ENCODE measurements around the gene AQP1. TPM values are rescaled to one million over a fixed set of nuclear protein-coding genes. Genes with fewer than 3 reads are reported as not detected.
A peak's percentile ranks its signal among the peaks of the same experiment; 100 is the strongest.

The AQP1 gene
- total and polyA plus RNA-seq, 2 experiments from 2014 or later = 0.33 to 0.54 TPM

GRCh38 chr7:30973791-30974604, 62.3 kb downstream of the AQP1 start:
- WGBS, 2 experiments (ENCODE audit: low coverage in 1 of 2, low lambda C conversion rate in 2 of 2, missing lambda C conversion rate in 2 of 2) = 66 to 73% methylated on average over 18 of the region's 18 CpGs
- peaks cover 42% of the 10 kb centered on the region for H3K27me3 ChIP-seq (replicated peaks; ENCODE audit: insufficient read depth)
- H4K20me1 ChIP-seq (ENCODE audit: insufficient read depth) = no peaks in the 10 kb centered on the region
- H3K4me1 ChIP-seq (ENCODE audit: insufficient read depth) = no peaks in the 10 kb centered on the region
- no peaks in the 10 kb centered on the region for H3K79me2 ChIP-seq (ENCODE audit: insufficient read depth)
- in situ Hi-C loops (cut with MboI) = no loop called here
- no peaks in the 10 kb centered on the region for H3K9me3 ChIP-seq (ENCODE audit: low read depth)
- H2AFZ ChIP-seq = no peak overlapping the region
- H3K4me2 ChIP-seq (ENCODE audit: unreplicated experiment) = no peak overlapping the region
- no peak for DNase-seq
- H3K4me3 ChIP-seq = no peak overlapping the region
- H3K9me2 ChIP-seq (ENCODE audit: insufficient read depth) = no peaks in the 10 kb centered on the region
- no peak overlapping the region for H3K27ac ChIP-seq
- no peak overlapping the region for H3K9ac ChIP-seq
- H3K36me3 ChIP-seq (ENCODE audit: low read depth) = no peaks in the 10 kb centered on the region
- H3F3A ChIP-seq (ENCODE audit: insufficient read depth) = no peaks in the 10 kb centered on the region
- no peak for TF ChIP-seq EZH2 (IDR thresholded peaks at IDR 0.05; ENCODE audit: insufficient read depth, poor library complexity, severe bottlenecking)
- TF ChIP-seq EZH2phosphoT487 (IDR thresholded peaks at IDR 0.05; ENCODE audit: insufficient read depth, low read depth) = no peak

GRCh38 chr7:30974605-30975255, 63.1 kb downstream of the AQP1 start:
- Histone ChIP-seq H3K4me1 (ENCODE audit: insufficient read depth) (no peaks in the 10 kb centered on the region), H3K9me3 (ENCODE audit: low read depth) (no peaks in the 10 kb centered on the region), H3K9me2 (ENCODE audit: insufficient read depth) (no peaks in the 10 kb centered on the region), H3K27ac (no peak overlapping the region), H3K36me3 (ENCODE audit: low read depth) (no peaks in the 10 kb centered on the region), H3F3A (ENCODE audit: insufficient read depth) (no peaks in the 10 kb centered on the region), H3K79me2 (ENCODE audit: insufficient read depth) (no peaks in the 10 kb centered on the region), H3K4me3 (no peak overlapping the region), H2AFZ (no peak overlapping the region), H3K9ac (no peak overlapping the region), H3K27me3 (replicated peaks; ENCODE audit: insufficient read depth) (peaks cover 42% of the 10 kb centered on the region), H3K4me2 (ENCODE audit: unreplicated experiment) (no peak overlapping the region), H4K20me1 (ENCODE audit: insufficient read depth) (no peaks in the 10 kb centered on the region)
- 32 to 36% methylated on average over 6 to 7 of the region's 7 CpGs for WGBS, 2 experiments (ENCODE audit: low coverage in 1 of 2, low lambda C conversion rate in 2 of 2, missing lambda C conversion rate in 2 of 2)
- TF ChIP-seq EZH2phosphoT487 (IDR thresholded peaks at IDR 0.05; ENCODE audit: insufficient read depth, low read depth) = no peak
- TF ChIP-seq EZH2 (IDR thresholded peaks at IDR 0.05; ENCODE audit: insufficient read depth, poor library complexity, severe bottlenecking) = no peak
- DNase-seq = peak; percentile 56
- in situ Hi-C loops (cut with MboI) = loop anchor here (5.0 kb wide), 1 partner anchor 172 kb away; no protein-coding TSS in a partner anchor

Other genes with a start within 250 kb of the AQP1 start
- not detected in 2 replicates for gene CRHR2, start 229.4 kb upstream of the AQP1 start, total RNA-seq (2014; rRNA removed; shearing (Covaris generic))
- 0.05 TPM in 1 of 2 replicates, not detected in the other for gene CRHR2, start 229.4 kb upstream of the AQP1 start, polyA plus RNA-seq (2016; fragmentation: Nextera tagmentation; extraction: Ambion mirVana)
- gene INMT, start 159.7 kb upstream of the AQP1 start, total RNA-seq (2014; rRNA removed; shearing (Covaris generic)) = 0.13 TPM in 1 of 2 replicates, not detected in the other
- gene INMT, start 159.7 kb upstream of the AQP1 start, polyA plus RNA-seq (2016; fragmentation: Nextera tagmentation; extraction: Ambion mirVana) = 0.09 TPM in 2 replicates
- 1.8 and 3.5 TPM in 2 replicates for gene MINDY4, start 140.4 kb upstream of the AQP1 start, total RNA-seq (2014; rRNA removed; shearing (Covaris generic))
- gene MINDY4, start 140.4 kb upstream of the AQP1 start, polyA plus RNA-seq (2016; fragmentation: Nextera tagmentation; extraction: Ambion mirVana) = 2.5 and 2.6 TPM in 2 replicates
- not detected in 2 replicates for gene GHRHR, start 52.1 kb downstream of the AQP1 start, total RNA-seq (2014; rRNA removed; shearing (Covaris generic))
- gene GHRHR, start 52.1 kb downstream of the AQP1 start, polyA plus RNA-seq (2016; fragmentation: Nextera tagmentation; extraction: Ambion mirVana) = not detected in 2 replicates
- not detected in 2 replicates for gene ADCYAP1R1, start 140.5 kb downstream of the AQP1 start, total RNA-seq (2014; rRNA removed; shearing (Covaris generic))
- 0.05 TPM in 1 of 2 replicates, not detected in the other for gene ADCYAP1R1, start 140.5 kb downstream of the AQP1 start, polyA plus RNA-seq (2016; fragmentation: Nextera tagmentation; extraction: Ambion mirVana)